ENCODE measurements around the gene MTA3.

- no peak for TF ChIP-seq EP300 (conservative IDR thresholded peaks at IDR 0.05; ENCODE audit: poor library complexity, severe bottlenecking)
- no peak for TF ChIP-seq CTCF (IDR thresholded peaks at IDR 0.05; ENCODE audit: poor library complexity, severe bottlenecking)
These were observed 215.1 kb downstream of the MTA3 start for GRCh38 chr2:42783511-42783910.

All from neural cell (in vitro differentiated cells).